Measurements from ENCODE around the gene ZC3HAV1.
A peak's percentile ranks its signal among the peaks of the same experiment; 100 is the strongest.

ZC3HAV1 gene

GRCh38 chr7:139004321-139005090 is 105.0 kb downstream of the ZC3HAV1 start:
- ChIA-PET CTCF (interaction anchor here (1.9 kb wide), 1 partner anchor 13 kb away, joined by 6 read pairs; no protein-coding TSS in a partner anchor), POLR2A (no interaction called here)
- Histone ChIP-seq H3K27me3 (replicated peaks in 2 of 5; ENCODE audit: control insufficient read depth in 4 of 5, insufficient read depth in 5 of 5, low read length in 4 of 5) (no peaks in the 10 kb centered on the region), H3K4me1 (ENCODE audit: control extremely low read depth in 1 of 4, control insufficient read depth in 4 of 4, insufficient read depth in 4 of 4, low read length in 3 of 4) (no peaks in the 10 kb centered on the region), H3K9me3 (ENCODE audit: control extremely low read depth in 1 of 5, control insufficient read depth in 4 of 5, insufficient read depth in 2 of 5, low read depth in 1 of 5, low read length in 4 of 5) (peaks cover 0 to 11% (median 0%) of the 10 kb centered on the region in 5 experiments), H3K36me3 (ENCODE audit: control insufficient read depth in 4 of 4, insufficient read depth in 4 of 4, low read length in 3 of 4) (no peaks in the 10 kb centered on the region), H3K27ac (ENCODE audit: insufficient read depth in 1 of 2, low read depth in 1 of 2, low read length in 2 of 2, poor library complexity in 1 of 2, severe bottlenecking in 2 of 2) (no peak overlapping the region), H3K4me3 (ENCODE audit: control insufficient read depth in 1 of 7, extremely low read depth in 1 of 7, insufficient read depth in 4 of 7, low read depth in 2 of 7, low read length in 6 of 7) (no peak overlapping the region)
- DNase-seq, result peak; percentile 10 to 42 (median 32)

DNA sequence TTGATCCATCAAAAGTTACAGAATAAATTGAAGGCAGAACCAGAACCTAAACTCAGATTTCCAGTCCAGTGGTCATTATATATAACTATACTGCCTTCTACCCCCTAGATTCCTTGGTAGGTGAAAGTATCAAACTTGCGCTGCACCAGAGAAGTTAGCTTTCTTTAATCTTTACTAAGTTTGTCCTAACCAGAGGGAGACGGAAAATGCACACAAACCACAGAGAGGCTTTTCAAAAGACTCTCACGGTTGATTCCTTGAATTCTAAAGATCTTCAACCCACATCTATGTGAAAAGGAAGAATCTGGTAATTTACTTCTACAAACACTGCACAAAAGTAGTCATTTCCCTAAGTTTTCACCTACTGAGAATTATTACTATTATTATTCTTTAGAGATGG is 110.1 kb downstream of the ZC3HAV1 start:
- H3K4me3 ChIP-seq (ENCODE audit: control insufficient read depth in 1 of 7, extremely low read depth in 1 of 7, insufficient read depth in 4 of 7, low read depth in 2 of 7, low read length in 6 of 7), result no peak overlapping the region
- H3K27me3 ChIP-seq (replicated peaks in 2 of 5; ENCODE audit: control insufficient read depth in 4 of 5, insufficient read depth in 5 of 5, low read length in 4 of 5), result no peaks in the 10 kb centered on the region
- H3K27ac ChIP-seq (ENCODE audit: insufficient read depth in 1 of 2, low read depth in 1 of 2, low read length in 2 of 2, poor library complexity in 1 of 2, severe bottlenecking in 2 of 2), result no peak overlapping the region
- DNase-seq, result no peak
- H3K36me3 ChIP-seq (ENCODE audit: control insufficient read depth in 4 of 4, insufficient read depth in 4 of 4, low read length in 3 of 4), result no peaks in the 10 kb centered on the region
- H3K9me3 ChIP-seq (ENCODE audit: control extremely low read depth in 1 of 5, control insufficient read depth in 4 of 5, insufficient read depth in 2 of 5, low read depth in 1 of 5, low read length in 4 of 5), result peaks cover 0 to 3% (median 0%) of the 10 kb centered on the region in 5 experiments
- ChIA-PET CTCF (interaction anchor here (0.6 kb wide), 1 partner anchor 247 kb away, joined by 3 read pairs; no protein-coding TSS in a partner anchor), POLR2A (no interaction called here)
- 100% methylated on average over 2 of the region's 3 CpGs for WGBS (ENCODE audit: insufficient coverage)
- no peaks in the 10 kb centered on the region for H3K4me1 ChIP-seq (ENCODE audit: control extremely low read depth in 1 of 4, control insufficient read depth in 4 of 4, insufficient read depth in 4 of 4, low read length in 3 of 4)

Measured in common myeloid progenitor, CD34-positive (primary cell).